ENCODE data around the gene SCNN1B. TPM values are rescaled to one million over a fixed set of nuclear protein-coding genes. Genes with fewer than 3 reads are reported as not detected.

Gene SCNN1B
- polyA plus RNA-seq, 1 donor from 2014 or later: not detected

DNA sequence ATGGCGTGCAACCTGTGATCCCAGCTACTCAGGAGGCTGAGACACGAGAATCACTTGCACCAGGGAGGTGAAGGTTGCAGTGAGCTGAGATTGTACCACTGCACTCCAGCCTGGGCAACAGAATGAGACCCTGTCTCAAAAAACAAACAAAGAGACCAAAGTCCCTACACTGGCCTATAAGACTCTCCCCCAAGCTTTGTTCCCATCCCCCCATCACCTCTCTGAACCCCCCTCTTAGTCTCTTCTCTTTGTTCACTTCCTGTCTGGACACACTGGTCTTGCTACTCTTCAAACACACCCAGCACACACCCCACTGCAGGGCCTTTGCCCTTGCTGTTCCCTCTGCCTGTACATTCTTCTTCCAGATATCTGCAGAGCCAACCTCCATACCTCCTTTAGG lies 7.8 kb upstream of the SCNN1B start:
- TF ChIP-seq MXI1 (conservative IDR thresholded peaks at IDR 0.05; ENCODE audit: poor library complexity, severe bottlenecking): no peak
- TF ChIP-seq POLR2AphosphoS5 (IDR thresholded peaks at IDR 0.05): no peak
- TF ChIP-seq RAD21 (conservative IDR thresholded peaks at IDR 0.05): no peak
- TF ChIP-seq, protein P1, sequence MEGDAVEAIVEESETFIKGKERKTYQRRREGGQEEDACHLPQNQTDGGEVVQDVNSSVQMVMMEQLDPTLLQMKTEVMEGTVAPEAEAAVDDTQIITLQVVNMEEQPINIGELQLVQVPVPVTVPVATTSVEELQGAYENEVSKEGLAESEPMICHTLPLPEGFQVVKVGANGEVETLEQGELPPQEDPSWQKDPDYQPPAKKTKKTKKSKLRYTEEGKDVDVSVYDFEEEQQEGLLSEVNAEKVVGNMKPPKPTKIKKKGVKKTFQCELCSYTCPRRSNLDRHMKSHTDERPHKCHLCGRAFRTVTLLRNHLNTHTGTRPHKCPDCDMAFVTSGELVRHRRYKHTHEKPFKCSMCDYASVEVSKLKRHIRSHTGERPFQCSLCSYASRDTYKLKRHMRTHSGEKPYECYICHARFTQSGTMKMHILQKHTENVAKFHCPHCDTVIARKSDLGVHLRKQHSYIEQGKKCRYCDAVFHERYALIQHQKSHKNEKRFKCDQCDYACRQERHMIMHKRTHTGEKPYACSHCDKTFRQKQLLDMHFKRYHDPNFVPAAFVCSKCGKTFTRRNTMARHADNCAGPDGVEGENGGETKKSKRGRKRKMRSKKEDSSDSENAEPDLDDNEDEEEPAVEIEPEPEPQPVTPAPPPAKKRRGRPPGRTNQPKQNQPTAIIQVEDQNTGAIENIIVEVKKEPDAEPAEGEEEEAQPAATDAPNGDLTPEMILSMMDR (IDR thresholded peaks at IDR 0.05; ENCODE audit: poor library complexity, severe bottlenecking): no peak
- TF ChIP-seq TAF1 (IDR thresholded peaks at IDR 0.05; ENCODE audit: low read depth): no peak
- TF ChIP-seq, protein P2, sequence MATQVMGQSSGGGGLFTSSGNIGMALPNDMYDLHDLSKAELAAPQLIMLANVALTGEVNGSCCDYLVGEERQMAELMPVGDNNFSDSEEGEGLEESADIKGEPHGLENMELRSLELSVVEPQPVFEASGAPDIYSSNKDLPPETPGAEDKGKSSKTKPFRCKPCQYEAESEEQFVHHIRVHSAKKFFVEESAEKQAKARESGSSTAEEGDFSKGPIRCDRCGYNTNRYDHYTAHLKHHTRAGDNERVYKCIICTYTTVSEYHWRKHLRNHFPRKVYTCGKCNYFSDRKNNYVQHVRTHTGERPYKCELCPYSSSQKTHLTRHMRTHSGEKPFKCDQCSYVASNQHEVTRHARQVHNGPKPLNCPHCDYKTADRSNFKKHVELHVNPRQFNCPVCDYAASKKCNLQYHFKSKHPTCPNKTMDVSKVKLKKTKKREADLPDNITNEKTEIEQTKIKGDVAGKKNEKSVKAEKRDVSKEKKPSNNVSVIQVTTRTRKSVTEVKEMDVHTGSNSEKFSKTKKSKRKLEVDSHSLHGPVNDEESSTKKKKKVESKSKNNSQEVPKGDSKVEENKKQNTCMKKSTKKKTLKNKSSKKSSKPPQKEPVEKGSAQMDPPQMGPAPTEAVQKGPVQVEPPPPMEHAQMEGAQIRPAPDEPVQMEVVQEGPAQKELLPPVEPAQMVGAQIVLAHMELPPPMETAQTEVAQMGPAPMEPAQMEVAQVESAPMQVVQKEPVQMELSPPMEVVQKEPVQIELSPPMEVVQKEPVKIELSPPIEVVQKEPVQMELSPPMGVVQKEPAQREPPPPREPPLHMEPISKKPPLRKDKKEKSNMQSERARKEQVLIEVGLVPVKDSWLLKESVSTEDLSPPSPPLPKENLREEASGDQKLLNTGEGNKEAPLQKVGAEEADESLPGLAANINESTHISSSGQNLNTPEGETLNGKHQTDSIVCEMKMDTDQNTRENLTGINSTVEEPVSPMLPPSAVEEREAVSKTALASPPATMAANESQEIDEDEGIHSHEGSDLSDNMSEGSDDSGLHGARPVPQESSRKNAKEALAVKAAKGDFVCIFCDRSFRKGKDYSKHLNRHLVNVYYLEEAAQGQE (IDR thresholded peaks at IDR 0.05; ENCODE audit: borderline replicate concordance): no peak
- no peak for TF ChIP-seq EP300 (conservative IDR thresholded peaks at IDR 0.05; ENCODE audit: poor library complexity, severe bottlenecking)
- no peak for TF ChIP-seq EZH2 (IDR thresholded peaks at IDR 0.05; ENCODE audit: borderline replicate concordance, insufficient read depth, low read length, poor library complexity, severe bottlenecking)
- no peak for TF ChIP-seq SMC3 (conservative IDR thresholded peaks at IDR 0.05; ENCODE audit: poor library complexity)
- Histone ChIP-seq H3K27me3 (ENCODE audit: insufficient read depth, low read depth, low read length) (no peaks in the 10 kb centered on the region), H3K4me2 (ENCODE audit: low read length) (no peak overlapping the region), H3K9me3 (ENCODE audit: low read length) (no peaks in the 10 kb centered on the region), H2AFZ (ENCODE audit: low read depth, low read length) (no peak overlapping the region), H3F3A (ENCODE audit: insufficient read depth, low read length, poor library complexity, severe bottlenecking) (no peaks in the 10 kb centered on the region), H4K20me1 (ENCODE audit: insufficient read depth) (no peaks in the 10 kb centered on the region), H3K79me2 (replicated peaks; ENCODE audit: insufficient read depth, low read length) (no peaks in the 10 kb centered on the region), H3K9ac (ENCODE audit: low read length) (no peak overlapping the region), H3K27ac (ENCODE audit: low read length) (no peak overlapping the region), H3K9me2 (ENCODE audit: insufficient read depth, low read length) (no peaks in the 10 kb centered on the region), H3K36me3 (ENCODE audit: insufficient read depth, low read length) (no peaks in the 10 kb centered on the region), H3K4me3 (ENCODE audit: low read length) (no peak overlapping the region)

DNA sequence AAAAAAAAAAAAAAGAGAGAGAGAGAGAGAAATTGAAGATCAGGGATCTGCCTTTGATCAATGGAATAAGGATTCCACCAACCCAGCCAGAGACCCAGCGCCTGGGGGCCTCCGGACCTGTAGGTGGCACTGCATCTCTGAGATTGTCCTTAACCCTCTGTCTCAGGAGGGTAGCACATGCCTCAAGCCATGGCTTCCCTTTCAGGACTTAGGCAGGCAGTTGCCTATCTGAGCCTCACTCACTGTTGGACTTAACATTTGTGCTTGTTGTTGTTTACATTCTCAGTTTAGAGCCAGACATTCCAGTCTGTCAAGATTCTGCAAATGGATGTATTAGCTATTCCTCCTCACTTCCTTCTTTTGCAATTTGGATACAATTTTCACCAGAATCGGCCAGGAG lies 5.1 kb upstream of the SCNN1B start:
- no peaks in the 10 kb centered on the region for H4K20me1 ChIP-seq (ENCODE audit: insufficient read depth)
- H3K9me2 ChIP-seq (ENCODE audit: insufficient read depth, low read length): no peaks in the 10 kb centered on the region
- no peaks in the 10 kb centered on the region for H3K79me2 ChIP-seq (replicated peaks; ENCODE audit: insufficient read depth, low read length)
- no peaks in the 10 kb centered on the region for H3K36me3 ChIP-seq (ENCODE audit: insufficient read depth, low read length)
- H2AFZ ChIP-seq (ENCODE audit: low read depth, low read length): no peak overlapping the region
- H3K27me3 ChIP-seq (ENCODE audit: insufficient read depth, low read depth, low read length): peaks cover 19% of the 10 kb centered on the region
- H3F3A ChIP-seq (ENCODE audit: insufficient read depth, low read length, poor library complexity, severe bottlenecking): no peaks in the 10 kb centered on the region
- no peak for TF ChIP-seq SMC3 (conservative IDR thresholded peaks at IDR 0.05; ENCODE audit: poor library complexity)
- no peak for TF ChIP-seq TAF1 (IDR thresholded peaks at IDR 0.05; ENCODE audit: low read depth)
- TF ChIP-seq, protein P2 (IDR thresholded peaks at IDR 0.05; ENCODE audit: borderline replicate concordance): no peak
- TF ChIP-seq, protein P1 (IDR thresholded peaks at IDR 0.05; ENCODE audit: poor library complexity, severe bottlenecking): no peak
- TF ChIP-seq EZH2 (IDR thresholded peaks at IDR 0.05; ENCODE audit: borderline replicate concordance, insufficient read depth, low read length, poor library complexity, severe bottlenecking): no peak
- no peak for TF ChIP-seq POLR2AphosphoS5 (IDR thresholded peaks at IDR 0.05)
- no peak for TF ChIP-seq EP300 (conservative IDR thresholded peaks at IDR 0.05; ENCODE audit: poor library complexity, severe bottlenecking)
- no peak for TF ChIP-seq MXI1 (conservative IDR thresholded peaks at IDR 0.05; ENCODE audit: poor library complexity, severe bottlenecking)
- no peak for TF ChIP-seq RAD21 (conservative IDR thresholded peaks at IDR 0.05)
- H3K9ac ChIP-seq (ENCODE audit: low read length): no peak overlapping the region
- H3K4me2 ChIP-seq (ENCODE audit: low read length): no peak overlapping the region
- no peak overlapping the region for H3K4me3 ChIP-seq (ENCODE audit: low read length)
- no peaks in the 10 kb centered on the region for H3K9me3 ChIP-seq (ENCODE audit: low read length)
- no peak overlapping the region for H3K27ac ChIP-seq (ENCODE audit: low read length)
